NCI-H2029 (cell line): Measurements from ENCODE around the gene NEO1.
"Not testable (repeated sequence)": the region's sequence is repeated elsewhere in the genome, so short reads cannot be mapped to it uniquely, and the experiment has no call there.

Experiments used
- DNase-seq: peaks from one replicate; lab custom pipeline; 2025; lab: John Stamatoyannopoulos, UW

The NEO1 gene

GRCh38 chr15:73212424-73212823 is 160.2 kb downstream of the NEO1 start:
- no peak for DNase-seq

GRCh38 chr15:73221450-73221849 is 169.2 kb downstream of the NEO1 start:
- DNase-seq = not testable (repeated sequence)

- no peak for DNase-seq
Measured at GRCh38 chr15:73225358-73226015, 173.2 kb downstream of the NEO1 start.

- no peak for DNase-seq
Measured at GRCh38 chr15:73226093-73226814, 174.0 kb downstream of the NEO1 start.

GRCh38 chr15:73227433-73228056 is 175.3 kb downstream of the NEO1 start:
- no peak for DNase-seq

DNA sequence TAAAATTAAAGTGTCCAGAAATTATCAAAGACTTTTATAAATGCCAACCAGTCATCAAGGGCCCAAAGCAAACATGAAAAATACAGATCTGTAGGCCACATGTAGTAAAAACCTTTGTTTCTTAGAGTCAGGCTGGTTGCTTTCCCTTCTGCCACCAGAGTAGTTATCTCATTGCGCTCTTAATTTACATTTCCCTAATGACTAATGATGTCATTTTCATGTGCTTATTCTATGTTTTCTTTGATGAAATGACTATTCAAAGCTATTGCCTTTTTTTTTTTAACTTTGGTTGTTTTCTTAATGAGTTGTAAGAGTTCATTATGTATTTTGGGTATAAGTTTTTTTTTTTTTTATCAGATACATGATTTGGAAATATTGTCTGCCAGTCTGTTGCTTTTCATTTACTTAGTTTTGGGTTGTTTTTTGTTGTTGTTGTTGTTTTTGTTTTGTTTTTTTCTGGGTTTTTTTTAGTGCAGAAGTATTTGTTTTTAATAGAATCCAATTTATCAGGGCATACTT is 175.9 kb downstream of the NEO1 start:
- no peak for DNase-seq

- no peak for DNase-seq
Measured at GRCh38 chr15:73231661-73232419, 179.6 kb downstream of the NEO1 start.

DNA sequence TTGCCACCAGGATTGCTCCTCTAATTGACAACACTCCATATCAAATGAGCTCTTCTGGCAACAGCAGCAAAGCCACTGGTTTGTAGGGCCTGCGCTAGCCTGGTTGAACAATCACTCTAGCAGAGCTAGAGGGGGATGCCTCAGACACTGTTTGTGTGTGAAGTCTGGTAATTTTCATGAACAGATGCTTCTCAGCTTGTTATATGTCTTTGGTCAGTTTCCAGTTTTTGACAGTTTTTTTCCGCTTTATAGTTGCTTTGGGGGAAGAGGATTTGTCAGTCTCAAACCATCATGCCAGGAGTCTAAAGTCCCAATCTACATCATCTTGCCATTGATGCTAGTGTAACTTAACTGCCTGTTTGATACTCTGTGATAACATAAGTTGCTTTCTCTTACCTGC is 180.5 kb downstream of the NEO1 start:
- no peak for DNase-seq

DNA sequence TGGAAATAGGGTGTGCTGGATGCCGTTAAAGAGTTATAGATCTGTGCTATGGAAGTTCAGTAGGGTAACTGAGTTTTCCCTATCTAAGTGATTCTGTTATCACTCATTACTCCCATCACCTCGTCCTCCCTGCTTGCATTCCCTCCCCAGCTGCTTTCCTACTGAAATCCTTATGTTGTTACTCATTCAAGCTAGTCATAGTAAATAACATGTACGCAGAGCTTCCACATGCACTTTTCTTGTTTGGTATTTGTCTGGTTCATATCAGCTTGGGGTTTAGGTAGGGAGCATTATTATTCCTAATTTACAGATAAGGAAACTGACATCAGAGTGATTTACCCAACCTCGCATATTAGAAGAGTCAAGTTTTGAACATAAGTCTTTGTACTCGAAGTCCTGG is 181.4 kb downstream of the NEO1 start:
- no peak for DNase-seq

GRCh38 chr15:73237910-73238309 is 185.6 kb downstream of the NEO1 start:
- DNase-seq = no peak

DNA sequence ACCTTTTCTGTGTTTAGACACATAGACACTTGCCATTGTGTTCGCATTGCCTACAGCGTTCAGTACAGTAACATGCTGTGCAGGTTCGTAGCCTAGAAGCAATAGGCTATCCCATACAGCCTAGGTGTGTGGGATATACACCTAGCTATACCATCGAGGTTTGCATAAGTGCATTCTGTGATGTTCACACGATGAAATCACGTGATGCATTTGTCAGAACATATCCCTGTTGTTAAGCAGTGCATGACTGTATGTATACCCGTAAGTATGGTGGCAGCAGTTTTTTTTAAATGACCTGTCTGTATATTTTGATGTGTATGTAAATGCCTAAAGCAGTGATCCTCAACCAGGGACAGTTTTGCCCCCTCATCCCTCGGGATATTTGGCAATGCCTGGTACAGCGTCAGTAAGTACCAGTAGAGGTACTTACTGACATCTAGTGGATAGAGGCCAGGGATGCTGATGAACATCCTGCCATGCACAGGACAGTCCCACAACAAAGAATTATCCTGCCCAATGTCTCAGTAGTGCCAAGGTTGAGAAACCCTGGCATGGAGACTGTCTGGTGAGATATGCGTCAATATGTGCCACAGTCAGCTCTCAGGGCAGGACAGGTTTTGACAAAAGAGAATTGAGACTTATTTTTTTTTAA is 187.4 kb downstream of the NEO1 start:
- DNase-seq = no peak

- no peak for DNase-seq
Measured at GRCh38 chr15:73240866-73241499, 188.7 kb downstream of the NEO1 start.

- no peak for DNase-seq
Measured at GRCh38 chr15:73244333-73244732, 192.1 kb downstream of the NEO1 start.

GRCh38 chr15:73246439-73246838 is 194.2 kb downstream of the NEO1 start:
- DNase-seq = no peak

GRCh38 chr15:73246898-73247297 is 194.6 kb downstream of the NEO1 start:
- no peak for DNase-seq

DNA sequence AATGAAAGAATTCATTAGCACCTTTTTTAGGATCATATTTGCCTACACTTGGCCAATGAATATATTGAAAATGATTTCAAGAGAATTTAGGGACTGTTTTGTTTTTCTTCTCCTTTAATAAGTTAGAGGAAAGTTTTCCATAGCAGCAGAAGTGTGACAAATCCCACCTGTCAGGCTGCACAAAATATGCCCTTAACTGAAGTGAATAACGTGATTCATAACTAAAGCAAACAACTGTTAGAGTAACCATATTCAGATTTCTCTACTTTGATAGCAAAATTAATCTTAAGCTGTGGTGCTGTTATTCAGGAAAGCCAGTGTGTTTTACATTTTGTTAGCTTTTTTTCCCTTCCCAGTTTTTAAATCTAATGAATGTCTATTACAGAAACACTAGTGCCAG is 195.1 kb downstream of the NEO1 start:
- DNase-seq = no peak

- DNase-seq = no peak
Measured at GRCh38 chr15:73249499-73249898, 197.2 kb downstream of the NEO1 start.

DNA sequence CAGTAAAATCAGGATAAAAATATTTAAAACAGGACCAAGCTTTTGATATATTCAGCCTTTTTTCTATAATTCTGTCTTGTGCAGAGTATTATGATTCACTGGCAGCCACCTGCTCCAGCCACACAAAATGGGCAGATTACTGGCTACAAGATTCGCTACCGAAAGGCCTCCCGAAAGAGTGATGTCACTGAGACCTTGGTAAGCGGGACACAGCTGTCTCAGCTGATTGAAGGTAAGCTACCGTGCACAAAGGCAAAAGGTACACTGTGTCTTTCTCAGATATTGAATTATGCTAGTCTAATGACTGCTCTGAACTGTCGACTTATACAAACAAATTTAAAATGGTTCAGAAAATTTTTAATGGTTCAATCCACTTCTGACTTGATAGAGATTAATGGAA is 202.3 kb downstream of the NEO1 start:
- DNase-seq = no peak

- no peak for DNase-seq
Measured at GRCh38 chr15:73258271-73259108, 206.2 kb downstream of the NEO1 start.

GRCh38 chr15:73264881-73265280 is 212.6 kb downstream of the NEO1 start:
- peak; percentile 24 for DNase-seq
